Measurements from ENCODE around the gene LTA. TPM values are rescaled to one million over a fixed set of nuclear protein-coding genes. Genes with fewer than 3 reads are reported as not detected.
A peak's percentile ranks its signal among the peaks of the same experiment; 100 is the strongest.

The LTA gene
- total RNA-seq, 2 experiments from 2014 or later, result 328 to 335 TPM

GRCh38 chr6:31556307-31556706 is 15.8 kb upstream of the LTA start:
- peaks cover 4% of the 10 kb centered on the region for H3K9me3 Mint-ChIP-seq
- H3K36me3 Mint-ChIP-seq, result peaks cover 33% of the 10 kb centered on the region
- H3K4me1 Mint-ChIP-seq, result peaks cover 63% of the 10 kb centered on the region
- H3K4me3 Mint-ChIP-seq, result no peak overlapping the region
- DNase-seq, result no peak
- H3K27ac Mint-ChIP-seq, result peak overlapping the region; percentile 43
- H3K27me3 Mint-ChIP-seq, result no peaks in the 10 kb centered on the region

- Mint-ChIP-seq H3K36me3 (peaks cover 41% of the 10 kb centered on the region), H3K4me1 (peaks cover 69% of the 10 kb centered on the region), H3K9me3 (peaks cover 4% of the 10 kb centered on the region), H3K4me3 (peak overlapping the region; percentile 38), H3K27ac (peak overlapping the region; percentile 92), H3K27me3 (no peaks in the 10 kb centered on the region)
- DNase-seq, result no peak
These were observed 14.4 kb upstream of the LTA start for GRCh38 chr6:31557443-31558317.

GRCh38 chr6:31558318-31558625 is 13.8 kb upstream of the LTA start:
- peaks cover 45% of the 10 kb centered on the region for H3K36me3 Mint-ChIP-seq
- peak overlapping the region; percentile 92 for H3K27ac Mint-ChIP-seq
- peaks cover 4% of the 10 kb centered on the region for H3K9me3 Mint-ChIP-seq

GRCh38 chr6:31558631-31559500 is 13.2 kb upstream of the LTA start:
- Mint-ChIP-seq H3K4me1 (peaks cover 80% of the 10 kb centered on the region), H3K27me3 (no peaks in the 10 kb centered on the region), H3K9me3 (peaks cover 4% of the 10 kb centered on the region), H3K27ac (peak overlapping the region; percentile 92), H3K36me3 (peaks cover 49% of the 10 kb centered on the region), H3K4me3 (peak overlapping the region; percentile 71)
- DNase-seq, result peak; percentile 79

More at GRCh38 chr6:31558318-31558625, 13.8 kb upstream of the LTA start:
- Mint-ChIP-seq H3K4me1 (peaks cover 74% of the 10 kb centered on the region), H3K4me3 (peak overlapping the region; percentile 38), H3K27me3 (no peaks in the 10 kb centered on the region)
- DNase-seq, result no peak

- no peak for DNase-seq
- no peaks in the 10 kb centered on the region for H3K27me3 Mint-ChIP-seq
- H3K36me3 Mint-ChIP-seq, result peaks cover 48% of the 10 kb centered on the region
- peak overlapping the region; percentile 71 for H3K4me3 Mint-ChIP-seq
- peak overlapping the region; percentile 92 for H3K27ac Mint-ChIP-seq
- peaks cover 76% of the 10 kb centered on the region for H3K4me1 Mint-ChIP-seq
- peaks cover 4% of the 10 kb centered on the region for H3K9me3 Mint-ChIP-seq
These were observed 12.5 kb upstream of the LTA start for GRCh38 chr6:31559606-31559957.

GRCh38 chr6:31559958-31560696 is 12.0 kb upstream of the LTA start:
- peak; percentile 66 for DNase-seq
- peaks cover 51% of the 10 kb centered on the region for H3K36me3 Mint-ChIP-seq

GRCh38 chr6:31560697-31561058 is 11.4 kb upstream of the LTA start:
- Mint-ChIP-seq H3K4me3 (peak overlapping the region; percentile 71), H3K27ac (peak overlapping the region; percentile 92), H3K9me3 (peaks cover 4% of the 10 kb centered on the region), H3K4me1 (peaks cover 82% of the 10 kb centered on the region), H3K27me3 (no peaks in the 10 kb centered on the region), H3K36me3 (peaks cover 55% of the 10 kb centered on the region)
- no peak for DNase-seq

More at GRCh38 chr6:31559958-31560696, 12.0 kb upstream of the LTA start:
- Mint-ChIP-seq H3K9me3 (peaks cover 4% of the 10 kb centered on the region), H3K27me3 (no peaks in the 10 kb centered on the region), H3K4me1 (peaks cover 77% of the 10 kb centered on the region), H3K27ac (peak overlapping the region; percentile 92), H3K4me3 (peak overlapping the region; percentile 71)

- peak overlapping the region; percentile 88 for H3K27ac Mint-ChIP-seq
- peaks cover 69% of the 10 kb centered on the region for H3K4me1 Mint-ChIP-seq
- H3K27me3 Mint-ChIP-seq, result no peaks in the 10 kb centered on the region
- peaks cover 41% of the 10 kb centered on the region for H3K36me3 Mint-ChIP-seq
- no peaks in the 10 kb centered on the region for H3K9me3 Mint-ChIP-seq
- H3K4me3 Mint-ChIP-seq, result peak overlapping the region; percentile 59
- no peak for DNase-seq
These were observed 4.3 kb upstream of the LTA start for GRCh38 chr6:31567531-31568370.

- Mint-ChIP-seq H3K36me3 (peaks cover 42% of the 10 kb centered on the region), H3K27me3 (no peaks in the 10 kb centered on the region), H3K4me1 (peaks cover 69% of the 10 kb centered on the region), H3K9me3 (no peaks in the 10 kb centered on the region), H3K27ac (peak overlapping the region; percentile 88), H3K4me3 (peak overlapping the region; percentile 59)
- peak; percentile 81 for DNase-seq
These were observed 3.5 kb upstream of the LTA start for GRCh38 chr6:31568537-31568961.

- DNase-seq, result no peak
- peak overlapping the region; percentile 40 for H3K27ac Mint-ChIP-seq
- peak overlapping the region; percentile 38 for H3K4me3 Mint-ChIP-seq
- H3K27me3 Mint-ChIP-seq, result no peaks in the 10 kb centered on the region
- H3K4me1 Mint-ChIP-seq, result peaks cover 74% of the 10 kb centered on the region
- no peaks in the 10 kb centered on the region for H3K9me3 Mint-ChIP-seq
- peaks cover 41% of the 10 kb centered on the region for H3K36me3 Mint-ChIP-seq
These were observed 2.1 kb upstream of the LTA start for GRCh38 chr6:31569861-31570536.

- peak overlapping the region; percentile 99 for H3K27ac Mint-ChIP-seq
- H3K4me1 Mint-ChIP-seq, result peaks cover 66% of the 10 kb centered on the region
- no peaks in the 10 kb centered on the region for H3K27me3 Mint-ChIP-seq
- peak overlapping the region; percentile 93 for H3K4me3 Mint-ChIP-seq
- no peaks in the 10 kb centered on the region for H3K9me3 Mint-ChIP-seq
- no peak for DNase-seq
- H3K36me3 Mint-ChIP-seq, result peaks cover 61% of the 10 kb centered on the region
These were observed 1.4 kb downstream of the LTA start for GRCh38 chr6:31573239-31574105.

- no peak for DNase-seq
- Mint-ChIP-seq H3K4me1 (peaks cover 66% of the 10 kb centered on the region), H3K4me3 (peak overlapping the region; percentile 93), H3K9me3 (no peaks in the 10 kb centered on the region), H3K36me3 (peaks cover 67% of the 10 kb centered on the region), H3K27ac (peak overlapping the region; percentile 99), H3K27me3 (no peaks in the 10 kb centered on the region)
These were observed 2.3 kb downstream of the LTA start for GRCh38 chr6:31574106-31575061.

Data from activated naive CD8-positive, alpha-beta T cell treated with anti-CD3 and anti-CD28 coated beads for 36 hours (primary cell).